HG02588 (cell line): ENCODE measurements around the gene CRHR2.

ENCODE experiments used
- ATAC-seq: cut with Tn5 transposase; IDR thresholded peaks from one replicate; pipeline ENCODE4 v1.9.1; 2021; ENCODE audit warnings: mild to moderate bottlenecking, moderate library complexity; ENCODE audit not compliant: unreplicated experiment

CRHR2 gene

GRCh38 chr7:30707391-30708357 is 25.4 kb upstream of the CRHR2 start:
- no peak for ATAC-seq

- no peak for ATAC-seq
These were observed 24.7 kb upstream of the CRHR2 start for GRCh38 chr7:30706908-30707307.

- ATAC-seq = no peak
These were observed 24.1 kb upstream of the CRHR2 start for GRCh38 chr7:30706316-30706715.

GRCh38 chr7:30705596-30705995 is 23.3 kb upstream of the CRHR2 start:
- ATAC-seq = no peak

GRCh38 chr7:30705008-30705407 is 22.8 kb upstream of the CRHR2 start:
- no peak for ATAC-seq

- no peak for ATAC-seq
These were observed 21.5 kb upstream of the CRHR2 start for GRCh38 chr7:30703756-30704155.

- ATAC-seq = no peak
These were observed 19.9 kb upstream of the CRHR2 start for GRCh38 chr7:30702200-30702599.

GRCh38 chr7:30700941-30701340 is 18.7 kb upstream of the CRHR2 start:
- ATAC-seq = no peak

GRCh38 chr7:30699706-30700495 is 17.6 kb upstream of the CRHR2 start:
- ATAC-seq = no peak

GRCh38 chr7:30698481-30698880 is 16.2 kb upstream of the CRHR2 start:
- no peak for ATAC-seq

- no peak for ATAC-seq
These were observed 15.6 kb upstream of the CRHR2 start for GRCh38 chr7:30697719-30698460.

- no peak for ATAC-seq
These were observed 12.8 kb upstream of the CRHR2 start for GRCh38 chr7:30694774-30695721.

GRCh38 chr7:30694218-30694745 is 12.0 kb upstream of the CRHR2 start:
- ATAC-seq = no peak

GRCh38 chr7:30692882-30693281 is 10.6 kb upstream of the CRHR2 start:
- ATAC-seq = no peak

GRCh38 chr7:30692438-30692837 is 10.2 kb upstream of the CRHR2 start:
- no peak for ATAC-seq

- ATAC-seq = no peak
These were observed 7.8 kb upstream of the CRHR2 start for GRCh38 chr7:30690011-30690410.

- ATAC-seq = no peak
These were observed 6.5 kb upstream of the CRHR2 start for GRCh38 chr7:30688718-30689221.

GRCh38 chr7:30687604-30688003 is 5.3 kb upstream of the CRHR2 start:
- no peak for ATAC-seq

- ATAC-seq = no peak
These were observed 2.1 kb upstream of the CRHR2 start for GRCh38 chr7:30684351-30684750.

- no peak for ATAC-seq
These were observed 1.6 kb upstream of the CRHR2 start for GRCh38 chr7:30683816-30684215.
